Measurements from ENCODE around the gene NOS3. TPM values are rescaled to one million over a fixed set of nuclear protein-coding genes. Genes with fewer than 3 reads are reported as not detected.

Gene NOS3
- total RNA-seq, 2 donors from 2014 or later = 4.0 to 4.2 TPM

DNA sequence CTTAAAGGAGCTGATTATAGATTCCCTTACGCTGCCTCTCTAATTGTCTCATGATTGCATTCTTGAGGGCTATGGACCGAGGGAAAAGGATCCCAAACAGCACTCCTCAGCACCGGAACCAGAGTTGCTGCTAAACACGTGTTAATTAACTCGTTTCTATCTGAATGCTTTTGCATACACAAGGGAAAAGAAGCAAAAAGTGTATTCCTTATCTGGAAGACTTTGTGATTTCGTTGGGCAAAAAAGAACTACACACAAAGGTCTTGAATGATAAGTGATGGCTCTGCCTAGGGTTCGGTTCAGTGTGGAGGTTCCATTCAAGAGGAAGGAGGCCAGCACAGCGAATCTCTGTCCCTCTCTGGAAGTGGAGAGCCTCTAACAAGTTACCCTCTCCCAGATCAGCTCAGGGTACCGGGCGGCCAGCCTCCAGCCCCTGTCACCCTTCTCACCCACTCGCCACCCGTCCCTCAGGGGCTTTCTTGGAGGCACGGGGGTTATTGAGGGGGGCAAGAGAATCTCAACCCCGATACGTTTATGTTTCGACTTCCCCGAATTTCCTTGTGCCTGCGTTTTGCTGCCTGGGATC is 68.1 kb downstream of the NOS3 start:
- Histone ChIP-seq H3K27me3 (no peaks in the 10 kb centered on the region), H3K27ac (peak overlapping the region; percentile 96), H3K4me3 (peak overlapping the region; percentile 46), H3K36me3 (no peaks in the 10 kb centered on the region), H3K4me1 (peaks cover 24% of the 10 kb centered on the region), H3K9ac (ENCODE audit: low read depth in 2 of 2, low read length in 2 of 2) (peak overlapping the region; percentile 84 to 98), H3K9me3 (no peaks in the 10 kb centered on the region)
- TF ChIP-seq, protein P1, sequence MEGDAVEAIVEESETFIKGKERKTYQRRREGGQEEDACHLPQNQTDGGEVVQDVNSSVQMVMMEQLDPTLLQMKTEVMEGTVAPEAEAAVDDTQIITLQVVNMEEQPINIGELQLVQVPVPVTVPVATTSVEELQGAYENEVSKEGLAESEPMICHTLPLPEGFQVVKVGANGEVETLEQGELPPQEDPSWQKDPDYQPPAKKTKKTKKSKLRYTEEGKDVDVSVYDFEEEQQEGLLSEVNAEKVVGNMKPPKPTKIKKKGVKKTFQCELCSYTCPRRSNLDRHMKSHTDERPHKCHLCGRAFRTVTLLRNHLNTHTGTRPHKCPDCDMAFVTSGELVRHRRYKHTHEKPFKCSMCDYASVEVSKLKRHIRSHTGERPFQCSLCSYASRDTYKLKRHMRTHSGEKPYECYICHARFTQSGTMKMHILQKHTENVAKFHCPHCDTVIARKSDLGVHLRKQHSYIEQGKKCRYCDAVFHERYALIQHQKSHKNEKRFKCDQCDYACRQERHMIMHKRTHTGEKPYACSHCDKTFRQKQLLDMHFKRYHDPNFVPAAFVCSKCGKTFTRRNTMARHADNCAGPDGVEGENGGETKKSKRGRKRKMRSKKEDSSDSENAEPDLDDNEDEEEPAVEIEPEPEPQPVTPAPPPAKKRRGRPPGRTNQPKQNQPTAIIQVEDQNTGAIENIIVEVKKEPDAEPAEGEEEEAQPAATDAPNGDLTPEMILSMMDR (IDR thresholded peaks at IDR 0.05) = no peak
- intact Hi-C loops (cut with DNase I) = no loop called here
- peak; percentile 44 for DNase-seq

DNA sequence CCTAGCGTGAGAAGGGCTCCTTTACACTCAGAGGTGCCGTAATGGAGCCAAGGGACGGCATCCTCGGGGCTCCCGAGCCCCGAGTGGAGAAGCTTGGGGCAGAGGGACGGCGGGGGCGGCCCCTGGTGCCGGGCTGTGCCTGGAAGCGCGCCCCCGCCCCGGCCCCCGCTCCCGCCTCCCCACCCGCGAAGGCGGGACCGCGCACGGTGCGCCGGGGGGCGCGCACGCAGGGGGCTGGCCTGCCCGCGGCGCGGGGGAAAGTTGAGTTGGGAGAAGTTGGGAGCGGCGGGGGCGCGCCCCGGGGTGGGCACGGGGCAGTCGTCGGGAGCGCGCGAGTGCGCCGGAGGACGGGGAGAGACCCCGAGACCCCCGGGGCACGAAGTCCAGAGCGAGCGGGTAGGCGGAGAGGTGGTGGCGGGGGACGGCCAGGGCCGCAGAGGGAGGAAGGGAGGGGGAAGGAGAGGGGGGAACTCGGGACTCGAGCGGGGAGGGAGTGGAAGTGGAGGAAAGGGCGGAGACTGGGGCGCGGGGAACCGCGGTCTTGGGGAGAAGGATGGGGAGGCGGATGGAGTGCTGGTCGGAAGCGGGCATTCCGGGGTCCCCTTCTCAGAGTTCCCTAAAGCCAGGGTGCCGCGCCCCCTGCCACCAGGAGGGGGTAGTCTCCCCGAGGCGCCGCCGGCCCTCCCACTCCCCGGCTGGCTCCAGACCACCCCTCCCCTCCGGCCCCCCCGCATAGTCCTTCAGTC is 68.7 kb downstream of the NOS3 start, which contains the start of gene SLC4A2:
SLC4A2 (plus strand) TSS at position 223 of the 746 bp plus-strand sequence. CDS start 2,399 bp downstream, outside the sequence.
- Histone ChIP-seq H3K4me1 (peaks cover 24% of the 10 kb centered on the region), H3K36me3 (no peaks in the 10 kb centered on the region), H3K27me3 (no peaks in the 10 kb centered on the region), H3K4me3 (peak within 1 kb of the TSS; percentile 46), H3K27ac (peak within 1 kb of the TSS; percentile 96), H3K9me3 (no peaks in the 10 kb centered on the region), H3K9ac (ENCODE audit: low read depth in 2 of 2, low read length in 2 of 2) (peak within 1 kb of the TSS; percentile 84 to 98)
- intact Hi-C loops (cut with DNase I) = no loop called here
- peak; percentile 83 for DNase-seq
- TF ChIP-seq, protein P1 (IDR thresholded peaks at IDR 0.05) = peak; percentile 33

DNA sequence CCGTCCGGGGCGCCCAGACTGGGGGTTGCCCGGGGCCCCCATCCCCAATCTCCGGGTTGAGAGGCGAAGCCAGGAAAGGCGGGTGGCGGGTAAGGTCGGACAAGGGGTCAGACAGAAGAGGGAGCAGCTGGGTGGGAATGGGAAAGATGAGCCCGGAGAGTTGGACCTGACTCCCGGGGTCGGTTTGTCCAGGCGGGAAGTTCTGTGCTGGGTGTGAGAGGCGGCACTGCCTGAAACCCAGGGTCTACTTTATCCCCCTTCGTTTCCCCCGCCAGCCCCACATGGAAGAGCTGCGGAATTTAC is 69.2 kb downstream of the NOS3 start:
- Histone ChIP-seq H3K27me3 (no peaks in the 10 kb centered on the region), H3K4me3 (peak overlapping the region; percentile 46), H3K4me1 (peaks cover 24% of the 10 kb centered on the region), H3K9ac (ENCODE audit: low read depth in 2 of 2, low read length in 2 of 2) (peak overlapping the region; percentile 84 to 98), H3K9me3 (no peaks in the 10 kb centered on the region), H3K27ac (peak overlapping the region; percentile 96), H3K36me3 (no peaks in the 10 kb centered on the region)
- intact Hi-C loops (cut with DNase I) = no loop called here
- TF ChIP-seq, protein P1 (IDR thresholded peaks at IDR 0.05) = no peak
- no peak for DNase-seq

DNA sequence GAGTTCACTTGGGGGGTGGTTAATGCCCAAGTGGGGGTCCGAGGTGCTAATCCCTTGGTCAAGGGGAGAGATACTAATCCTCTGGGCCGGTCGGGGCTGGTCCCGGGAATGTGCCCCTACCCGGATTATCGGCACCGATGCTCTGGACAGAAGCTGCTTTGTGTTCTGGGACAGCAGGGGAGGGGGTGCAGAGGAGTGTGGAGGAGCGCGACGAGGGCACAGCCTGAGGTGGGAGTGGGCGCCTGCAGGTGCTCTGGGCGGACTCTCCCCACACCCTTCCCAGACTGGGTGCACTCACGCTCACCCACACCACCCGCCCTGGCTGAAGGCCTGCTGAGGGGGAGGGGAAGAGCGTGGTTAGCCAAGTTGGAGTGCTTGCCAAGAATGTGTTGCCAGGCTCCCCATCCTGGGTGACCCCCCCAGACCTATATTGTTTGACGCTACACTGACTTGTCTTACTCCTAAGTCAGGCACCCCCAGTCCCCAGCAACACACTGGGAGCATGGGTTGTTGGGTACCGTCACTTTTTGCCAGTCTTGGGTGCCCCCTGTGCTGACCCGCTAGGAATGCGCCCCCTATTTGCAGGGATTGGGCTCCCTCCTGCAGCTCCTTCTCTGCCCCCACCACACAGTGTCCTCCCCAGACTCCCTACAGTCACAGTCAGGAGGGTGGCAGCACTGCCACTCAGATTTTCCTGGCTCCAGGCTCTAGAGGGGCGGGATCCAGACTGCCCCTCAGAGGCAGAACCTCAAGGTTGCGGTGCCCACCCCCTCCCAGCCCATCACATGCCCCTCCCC is 69.8 kb downstream of the NOS3 start:
- no peaks in the 10 kb centered on the region for H3K36me3 ChIP-seq
- H3K9me3 ChIP-seq = no peaks in the 10 kb centered on the region
- peak overlapping the region; percentile 96 for H3K27ac ChIP-seq
- peak overlapping the region; percentile 46 for H3K4me3 ChIP-seq
- intact Hi-C loops (cut with DNase I) = no loop called here
- peak overlapping the region; percentile 84 to 98 for H3K9ac ChIP-seq (ENCODE audit: low read depth in 2 of 2, low read length in 2 of 2)
- H3K27me3 ChIP-seq = no peaks in the 10 kb centered on the region
- peak; percentile 72 for DNase-seq
- H3K4me1 ChIP-seq = peaks cover 24% of the 10 kb centered on the region
- TF ChIP-seq, protein P1 (IDR thresholded peaks at IDR 0.05) = no peak

All from colonic mucosa (tissue), 4 donors.